ENCODE measurements around the gene TMEM163.
"Not testable (repeated sequence)": the region's sequence is repeated elsewhere in the genome, so short reads cannot be mapped to it uniquely, and the experiment has no call there.

TMEM163 gene

DNA sequence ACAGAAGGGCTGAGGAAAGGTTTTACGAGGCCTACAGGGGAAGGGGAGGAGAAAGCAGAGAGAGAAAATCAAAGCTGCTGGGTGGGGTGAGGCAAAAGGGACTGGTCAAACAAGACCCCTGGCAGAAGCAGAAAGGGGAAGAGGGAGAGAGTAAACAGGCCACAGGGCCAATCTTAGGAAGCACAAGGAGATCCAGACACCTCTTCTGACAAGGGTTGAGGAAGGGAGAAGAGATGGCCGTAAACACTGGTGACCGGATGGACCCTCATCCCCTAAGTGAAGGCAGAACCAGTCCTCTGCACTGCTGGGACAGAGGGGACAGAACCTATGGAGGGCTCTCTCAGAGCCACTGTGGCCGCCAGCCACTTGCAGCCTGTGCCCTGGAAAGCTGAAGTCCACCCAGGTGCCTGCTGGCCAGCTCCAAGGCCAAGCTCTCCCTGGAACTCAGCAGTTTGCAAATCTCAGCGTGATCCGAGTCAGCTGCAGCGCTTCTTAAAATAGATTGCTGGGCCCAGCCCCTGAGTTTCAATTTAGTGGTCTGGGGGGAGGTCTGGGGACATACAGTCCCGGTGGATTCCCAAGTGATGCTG is 108.8 kb downstream of the TMEM163 start:
- no peak for DNase-seq

DNA sequence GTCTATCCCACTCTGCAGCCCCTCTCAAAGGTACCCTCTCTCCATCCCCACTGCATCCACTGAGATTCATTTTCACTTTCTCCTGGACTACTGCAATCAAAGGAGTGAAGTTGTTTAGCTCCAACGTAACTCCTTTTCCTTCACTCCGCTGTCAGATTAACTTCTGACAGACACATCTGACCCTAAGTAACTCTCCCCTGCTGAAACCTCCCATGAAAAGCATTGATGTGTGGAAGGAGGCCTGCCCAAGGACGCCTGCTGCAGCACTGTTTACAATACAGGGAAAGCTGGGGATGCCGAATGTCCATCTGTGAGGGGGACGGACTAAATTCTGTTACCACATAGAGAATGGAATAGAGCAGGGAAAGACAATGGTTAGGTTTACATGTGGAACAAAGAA is 114.8 kb downstream of the TMEM163 start:
- DNase-seq = peak; percentile 36

DNA sequence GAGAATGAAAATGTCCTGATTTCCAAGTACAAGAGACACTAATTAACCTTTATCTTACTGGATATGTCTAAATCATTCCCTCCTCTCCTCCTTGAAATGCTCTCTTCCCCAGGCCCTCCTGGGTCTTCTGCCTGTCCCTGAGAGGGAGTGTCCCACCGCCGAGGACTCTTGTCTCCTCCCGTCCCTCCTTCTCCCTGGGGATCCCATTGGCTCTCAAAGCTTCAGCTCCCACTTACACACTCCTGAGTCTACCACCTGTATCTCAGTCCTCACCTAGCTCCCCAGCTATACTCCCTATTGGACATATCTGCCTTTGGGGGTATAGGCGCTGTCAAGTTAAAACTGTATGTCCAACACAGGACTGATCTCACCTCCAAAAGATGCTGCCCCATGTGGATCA is 116.1 kb downstream of the TMEM163 start:
- DNase-seq = no peak

DNA sequence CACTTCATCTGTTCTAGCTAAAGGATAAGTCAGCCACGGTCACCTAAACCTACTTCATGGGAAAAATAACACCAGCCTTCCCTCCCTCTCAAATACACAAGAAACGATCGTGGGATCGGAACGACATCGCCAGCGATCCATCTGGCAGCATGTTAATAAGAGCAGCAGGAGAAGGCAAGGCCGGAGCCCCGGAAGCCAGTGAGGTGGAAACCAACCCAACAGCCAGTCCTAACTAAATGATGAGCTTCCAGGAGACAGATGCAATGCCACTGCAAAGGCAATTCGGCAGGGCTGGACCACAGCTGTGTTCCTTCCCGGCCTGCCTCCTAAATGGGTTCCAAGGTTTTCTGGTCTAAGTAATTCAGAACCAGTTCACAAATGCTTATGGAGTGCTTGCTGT is 117.5 kb downstream of the TMEM163 start:
- no peak for DNase-seq

DNA sequence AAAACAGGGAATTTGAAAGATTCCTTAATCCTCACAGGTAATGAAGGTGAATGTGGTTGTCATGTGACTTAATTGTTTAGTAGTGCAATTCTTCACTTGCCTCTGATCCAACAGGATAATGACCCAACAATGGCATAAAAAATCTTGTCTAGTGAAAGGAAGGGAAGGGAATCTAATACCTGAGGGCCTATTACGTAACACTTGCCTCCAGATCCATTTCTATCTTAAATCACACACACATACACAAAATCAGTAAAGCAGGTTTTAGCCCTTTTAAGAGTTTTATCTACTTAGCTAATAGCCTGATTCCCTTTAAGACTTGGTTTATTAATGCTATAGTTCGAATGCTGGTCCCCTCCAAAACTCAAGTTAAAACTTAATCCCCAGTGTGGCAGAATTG is 118.6 kb downstream of the TMEM163 start:
- DNase-seq = no peak

DNA sequence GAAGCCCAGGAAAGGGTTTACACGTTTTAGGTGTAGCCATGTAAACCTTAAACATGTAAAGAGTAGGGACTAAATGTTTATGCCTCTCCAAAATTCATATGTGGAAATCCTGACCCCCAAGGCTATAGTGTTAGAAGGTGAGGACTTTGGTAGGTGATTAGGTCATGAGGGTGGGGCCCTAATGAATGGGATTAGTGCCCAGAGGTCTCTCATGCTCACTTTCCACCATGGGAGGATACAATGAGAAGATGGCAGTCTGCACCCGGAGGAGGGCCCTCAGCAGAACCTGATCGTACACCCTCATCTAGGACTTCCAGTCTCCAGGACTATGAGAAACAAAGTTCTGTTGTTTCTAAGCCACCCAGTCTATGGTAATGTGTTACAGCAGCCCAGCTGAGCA is 119.6 kb downstream of the TMEM163 start:
- no peak for DNase-seq

DNA sequence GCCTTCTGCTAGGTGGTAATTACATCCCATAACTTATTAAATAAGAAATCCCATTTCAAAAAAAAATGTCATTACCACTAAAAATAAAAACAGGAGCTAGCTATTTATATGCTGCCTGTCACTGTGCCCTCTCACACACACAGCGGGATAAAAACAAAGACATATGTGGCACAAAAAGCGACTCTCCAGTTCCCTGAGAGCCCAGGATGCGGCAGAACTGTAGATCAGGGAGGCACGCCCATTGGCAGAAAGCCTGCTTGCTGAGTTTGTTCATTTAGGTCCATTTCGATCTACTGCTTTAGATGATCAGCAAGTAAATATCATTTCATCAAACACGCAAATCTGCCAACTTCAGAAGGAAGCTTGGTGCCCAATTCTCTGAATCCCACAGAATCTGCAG is 124.4 kb downstream of the TMEM163 start:
- DNase-seq = no peak

DNA sequence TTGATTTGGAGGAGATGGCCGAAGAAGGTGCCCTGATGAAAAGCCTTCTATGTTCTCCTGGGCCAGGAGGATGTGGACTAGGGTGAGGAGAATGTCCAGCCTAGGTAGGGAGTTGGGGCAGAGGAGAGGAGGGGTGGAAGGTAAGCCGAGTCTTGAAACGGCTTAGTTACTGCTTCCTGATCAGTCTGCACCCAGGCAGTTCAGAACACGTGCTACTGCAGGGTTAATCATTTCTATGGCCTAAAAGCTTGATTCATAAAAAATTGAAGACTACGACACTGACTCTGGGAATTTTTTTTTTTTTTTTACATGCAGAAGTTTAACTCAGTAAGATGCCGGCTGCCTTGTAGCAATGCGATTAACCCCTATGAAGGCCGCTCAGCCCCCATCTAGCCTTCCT is 125.3 kb downstream of the TMEM163 start:
- no peak for DNase-seq

DNA sequence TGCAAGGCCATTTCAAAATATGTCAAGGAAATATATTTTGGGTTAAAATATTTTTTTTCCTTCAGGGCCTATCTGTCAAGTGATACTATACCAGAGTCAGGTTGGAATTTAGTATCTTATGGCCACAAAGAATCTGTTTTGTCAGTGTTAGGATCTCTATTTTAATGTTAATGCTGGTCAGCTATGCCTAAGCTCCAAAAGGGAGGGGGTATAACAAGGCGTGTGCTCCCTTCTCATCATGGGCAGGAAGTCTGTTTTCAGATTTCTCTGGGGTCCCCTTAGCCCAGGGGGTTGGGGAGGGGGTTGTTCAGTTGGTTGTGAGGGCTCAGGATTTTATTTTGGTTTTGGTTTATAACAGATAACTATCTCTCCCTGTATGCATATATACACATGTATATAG is 126.4 kb downstream of the TMEM163 start:
- no peak for DNase-seq

DNA sequence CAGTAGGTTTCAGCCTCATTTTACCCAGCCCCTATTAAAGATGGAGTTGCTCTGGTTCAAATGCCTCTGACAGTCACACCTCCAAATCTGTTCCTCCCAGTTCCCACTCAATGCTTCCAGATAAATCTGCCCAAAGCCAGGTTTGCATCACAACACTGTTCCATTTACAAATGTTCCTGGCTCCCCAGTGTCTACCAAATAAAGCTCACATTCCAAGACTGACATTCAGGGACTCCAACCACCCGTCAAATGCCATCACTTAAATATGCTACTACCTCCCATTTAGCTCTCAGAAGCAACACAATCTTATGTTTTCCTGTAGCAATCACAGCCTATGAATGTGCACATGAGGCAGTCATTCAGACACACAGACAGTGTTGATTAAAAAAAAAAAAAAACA is 127.3 kb downstream of the TMEM163 start:
- DNase-seq = no peak

DNA sequence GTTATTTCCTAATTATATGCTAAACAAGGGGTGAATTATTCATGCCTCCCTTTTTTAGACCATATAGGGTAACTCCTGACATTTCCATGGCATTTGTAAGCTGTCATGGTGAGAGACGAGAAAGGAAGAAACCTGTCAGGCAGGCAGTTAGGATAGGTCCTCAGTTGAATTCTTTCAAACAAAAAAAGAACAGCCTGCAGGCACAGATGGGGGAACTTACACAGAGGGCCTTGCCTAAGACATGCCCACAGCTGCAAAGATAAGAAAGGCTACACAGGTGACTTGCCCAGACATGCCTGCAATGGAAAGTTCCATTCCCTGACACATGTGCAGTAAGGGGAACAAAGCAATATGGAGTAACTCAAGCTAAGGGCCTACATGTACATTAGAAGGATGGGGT is 128.1 kb downstream of the TMEM163 start:
- DNase-seq = no peak

DNA sequence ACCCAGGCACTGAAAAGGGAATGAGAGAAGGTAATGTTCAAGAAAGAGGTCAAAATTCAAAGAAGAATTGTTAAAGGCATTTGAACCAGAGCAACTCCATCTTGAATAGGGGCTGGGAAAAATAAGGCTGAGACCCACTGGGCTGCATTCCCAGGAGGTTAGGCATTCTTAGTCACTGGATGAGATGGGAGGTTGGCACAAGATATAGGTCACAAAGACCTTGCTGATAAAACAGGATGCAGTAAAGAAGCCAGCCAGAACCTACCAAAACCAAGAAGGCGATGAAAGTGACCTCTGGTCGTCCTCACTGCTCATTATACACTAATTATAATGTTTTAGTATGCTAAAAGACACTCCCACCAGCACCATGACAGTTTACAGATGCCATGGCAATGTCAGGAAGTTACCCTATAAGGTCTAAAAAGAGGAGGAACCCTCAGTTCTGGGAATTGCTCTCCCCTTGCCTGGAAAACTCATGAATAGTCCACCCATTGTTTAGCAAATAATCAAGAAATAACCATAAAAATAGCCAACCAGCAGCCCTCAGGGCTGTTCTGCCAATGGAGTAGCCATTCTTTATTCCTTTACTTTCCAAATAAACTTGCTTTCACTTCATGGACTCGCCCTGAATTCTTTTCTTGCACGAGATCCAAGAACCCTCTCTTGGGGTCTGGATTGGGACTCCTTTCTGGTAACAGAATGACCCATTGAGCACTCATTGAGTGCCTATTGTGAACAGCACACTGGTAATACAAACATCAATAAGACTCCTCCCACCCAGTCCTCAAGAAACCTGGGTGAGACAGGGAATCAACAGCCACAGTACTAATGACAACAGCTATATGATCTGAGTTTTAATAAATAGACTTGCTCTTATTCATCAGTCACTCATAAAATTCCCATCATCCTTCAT is 129.4 kb downstream of the TMEM163 start:
- DNase-seq = not testable (repeated sequence)

DNA sequence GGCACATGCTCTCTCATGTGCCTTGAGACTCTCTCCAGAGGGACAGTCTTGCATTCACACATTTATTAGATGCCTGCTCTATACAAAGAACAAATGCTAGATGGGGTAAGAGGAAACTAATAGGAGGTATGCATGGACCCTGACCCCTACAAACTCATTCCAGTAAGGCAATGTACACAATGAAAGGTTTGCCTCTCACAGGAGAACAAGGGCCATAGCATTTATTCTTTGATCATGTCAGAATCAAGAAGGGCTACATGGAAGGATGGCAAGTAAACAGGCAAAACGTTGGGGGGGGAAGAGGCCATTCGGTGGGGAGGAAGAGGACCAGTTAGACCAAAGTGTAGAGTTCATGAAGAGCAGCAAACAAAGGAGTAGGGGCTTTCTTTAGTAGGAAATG is 130.2 kb downstream of the TMEM163 start:
- DNase-seq = no peak

DNA sequence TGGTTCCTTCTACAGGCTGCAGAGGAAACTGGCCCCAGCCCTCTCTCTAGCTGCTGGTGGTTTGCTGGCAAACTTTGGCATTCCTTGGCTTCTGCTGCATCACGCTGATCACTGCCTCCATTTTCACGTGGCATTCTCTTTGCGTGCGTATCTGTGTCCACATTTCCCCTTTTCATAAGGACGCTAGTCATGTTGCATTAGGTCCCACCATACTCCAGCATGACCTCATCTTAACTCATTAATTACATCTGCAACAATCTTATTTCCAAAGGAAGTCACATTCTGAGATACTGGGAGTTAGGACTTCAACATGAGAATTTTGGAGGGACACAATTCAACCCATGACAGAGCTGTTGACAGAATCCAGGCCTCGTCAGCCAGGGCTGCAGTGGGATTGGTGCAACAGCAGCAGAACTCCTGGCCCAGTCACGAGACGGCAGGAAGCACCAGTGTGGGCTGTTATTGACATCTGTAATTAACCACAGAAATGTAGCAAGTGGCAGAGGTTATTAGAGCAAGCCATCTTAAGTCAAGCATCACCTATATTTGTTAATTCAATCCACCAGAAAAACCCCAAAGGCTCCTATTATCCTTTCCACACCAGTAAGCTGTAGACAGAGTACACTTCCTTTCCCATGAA is 132.4 kb downstream of the TMEM163 start:
- peak; percentile 3 for DNase-seq

DNA sequence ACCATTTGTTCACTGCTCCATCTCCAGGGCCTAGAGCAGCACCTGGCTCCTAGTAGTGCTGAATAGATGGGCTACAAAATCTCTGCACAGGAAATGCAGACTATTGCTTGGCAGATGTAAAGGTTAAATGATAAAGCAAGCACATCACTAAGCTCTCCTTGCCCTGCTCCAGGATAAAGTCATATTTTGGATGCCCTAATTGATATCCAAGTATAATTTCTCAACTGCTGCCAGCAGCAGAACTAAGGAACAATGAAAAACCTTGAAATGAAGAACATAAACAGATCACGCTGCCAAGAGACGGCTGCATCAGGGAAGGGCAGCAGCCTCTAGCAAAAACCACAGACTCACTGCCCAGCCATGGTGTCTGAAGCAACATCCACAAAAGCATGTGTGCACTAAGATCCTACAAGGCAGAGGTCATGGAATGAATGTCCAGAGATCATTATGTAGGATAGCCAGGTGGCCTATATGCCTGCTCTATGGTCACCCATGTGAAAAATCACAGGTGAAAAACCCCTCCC is 134.7 kb downstream of the TMEM163 start:
- no peak for DNase-seq

DNA sequence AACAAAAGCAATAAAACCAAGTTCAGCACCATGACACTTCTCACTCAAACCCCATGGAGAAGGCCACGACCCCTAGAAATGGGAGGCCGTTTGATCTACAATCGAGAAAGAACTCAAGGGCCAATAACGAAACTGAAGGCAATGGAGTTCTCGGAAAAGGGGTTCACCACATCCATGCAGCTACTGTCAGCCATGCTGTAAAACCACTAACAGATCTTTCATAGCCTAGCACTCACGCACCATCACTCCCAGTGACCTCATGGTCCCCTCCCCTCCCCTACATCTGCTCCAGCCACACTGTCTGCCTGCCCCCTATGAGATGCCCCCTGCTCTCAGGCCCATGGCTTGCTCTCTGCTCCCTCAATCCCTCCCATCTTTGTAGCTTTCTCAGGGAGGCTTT is 135.3 kb downstream of the TMEM163 start:
- no peak for DNase-seq

DNA sequence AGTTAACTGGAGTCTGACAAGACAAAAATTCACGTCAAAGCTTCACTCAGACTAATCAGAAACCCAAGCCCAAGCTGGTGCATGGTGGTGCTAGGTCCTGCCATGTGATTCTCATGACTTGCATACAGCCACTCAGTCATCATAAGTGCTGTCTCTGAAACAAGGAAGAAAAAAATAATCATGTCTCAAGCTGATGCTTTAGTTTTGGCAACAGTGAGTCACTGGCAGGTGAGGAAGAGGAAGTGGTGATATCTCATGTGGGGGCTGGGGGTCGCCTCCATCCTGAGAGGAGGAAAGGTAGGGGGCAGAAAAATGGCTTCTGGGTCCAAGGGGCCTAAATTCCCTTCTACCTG is 136.3 kb downstream of the TMEM163 start:
- DNase-seq = no peak

DNA sequence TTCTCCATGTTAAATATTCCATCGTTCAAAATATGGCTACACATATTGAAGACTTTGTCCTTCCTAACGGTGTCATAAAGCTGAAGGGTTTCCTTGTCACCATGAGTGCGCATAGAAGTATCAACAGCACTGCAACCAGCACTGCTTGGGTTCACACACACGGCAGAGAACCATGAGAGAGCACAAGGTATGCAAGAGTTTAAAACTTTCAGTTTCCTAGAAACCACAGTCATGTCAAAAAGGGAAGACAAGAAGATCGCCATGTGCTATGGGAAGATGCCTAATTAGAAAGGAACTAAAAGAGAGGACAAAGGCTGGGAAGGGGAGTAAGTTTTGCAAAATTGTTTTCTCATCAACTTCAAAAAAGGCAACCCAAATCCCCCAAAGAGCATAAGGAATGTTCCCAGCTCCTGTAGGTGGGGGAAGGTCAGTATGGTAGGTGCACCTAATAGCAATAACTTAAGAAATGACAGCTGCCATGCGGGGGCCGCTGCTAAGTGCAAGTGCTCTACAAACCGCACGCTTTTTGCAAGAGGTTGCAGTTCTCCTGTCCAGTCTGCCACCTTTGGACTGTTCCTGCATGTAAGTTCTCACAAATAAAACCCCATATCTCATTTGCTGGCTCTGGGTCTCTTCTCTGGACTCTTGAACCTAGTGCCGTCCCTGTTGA is 136.8 kb downstream of the TMEM163 start:
- no peak for DNase-seq

DNA sequence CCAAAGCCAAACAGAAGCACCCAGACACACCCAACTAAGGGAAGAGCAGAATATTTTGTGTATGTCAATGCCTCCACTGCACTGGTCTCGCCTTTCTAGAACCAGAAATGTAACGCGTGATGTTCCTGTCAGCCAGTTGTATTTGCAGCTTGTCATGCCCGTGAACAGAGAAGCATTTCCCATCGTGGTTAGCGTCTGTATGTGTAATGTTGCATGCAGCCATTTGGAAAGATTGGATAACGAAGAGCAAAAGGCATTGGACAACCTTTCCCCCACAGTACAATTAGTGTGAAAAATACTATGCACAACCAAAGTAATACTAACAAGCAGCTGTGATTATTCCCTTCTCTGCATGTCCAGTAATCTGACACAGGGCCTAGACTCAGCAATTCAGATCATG is 140.5 kb downstream of the TMEM163 start:
- DNase-seq = no peak

DNA sequence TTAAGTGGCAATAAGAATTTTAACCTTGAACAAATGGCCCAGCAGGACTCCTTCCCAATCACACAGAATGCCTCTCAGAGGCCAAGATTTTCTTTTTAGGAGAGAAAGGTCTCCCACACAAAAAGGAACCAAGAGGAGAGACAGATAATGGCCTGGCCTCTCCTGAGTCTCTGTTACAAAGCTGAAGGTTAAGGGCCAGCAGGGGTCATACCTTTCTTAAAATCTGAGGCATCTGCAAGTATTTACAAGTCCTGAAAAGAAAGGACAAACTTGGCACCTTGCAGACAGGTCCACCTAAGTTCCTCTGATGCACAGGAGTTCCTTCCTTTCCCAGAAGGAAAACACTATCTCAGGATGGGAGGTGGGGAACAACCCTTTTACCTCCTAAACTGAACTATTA is 142.3 kb downstream of the TMEM163 start:
- no peak for DNase-seq

DNA sequence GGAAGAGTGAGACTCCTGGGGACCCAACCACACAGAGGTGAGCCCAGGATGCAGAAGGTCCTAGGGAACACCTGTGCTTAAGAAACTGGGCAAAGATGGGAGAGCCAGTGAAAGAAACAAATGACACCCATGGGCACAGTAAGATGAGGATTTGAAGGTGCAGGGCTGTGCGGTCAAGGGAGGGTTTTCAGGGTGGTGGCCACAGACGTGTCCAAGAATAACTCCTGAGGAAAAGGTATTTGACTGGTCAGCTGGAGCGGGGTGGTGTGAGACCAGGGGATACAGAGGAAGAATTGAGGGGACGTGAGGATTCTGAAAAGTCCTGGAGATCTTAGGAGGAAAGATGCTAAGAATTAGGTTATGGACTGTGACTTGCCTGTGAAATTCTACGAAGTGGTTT is 142.9 kb downstream of the TMEM163 start:
- DNase-seq = no peak

DNA sequence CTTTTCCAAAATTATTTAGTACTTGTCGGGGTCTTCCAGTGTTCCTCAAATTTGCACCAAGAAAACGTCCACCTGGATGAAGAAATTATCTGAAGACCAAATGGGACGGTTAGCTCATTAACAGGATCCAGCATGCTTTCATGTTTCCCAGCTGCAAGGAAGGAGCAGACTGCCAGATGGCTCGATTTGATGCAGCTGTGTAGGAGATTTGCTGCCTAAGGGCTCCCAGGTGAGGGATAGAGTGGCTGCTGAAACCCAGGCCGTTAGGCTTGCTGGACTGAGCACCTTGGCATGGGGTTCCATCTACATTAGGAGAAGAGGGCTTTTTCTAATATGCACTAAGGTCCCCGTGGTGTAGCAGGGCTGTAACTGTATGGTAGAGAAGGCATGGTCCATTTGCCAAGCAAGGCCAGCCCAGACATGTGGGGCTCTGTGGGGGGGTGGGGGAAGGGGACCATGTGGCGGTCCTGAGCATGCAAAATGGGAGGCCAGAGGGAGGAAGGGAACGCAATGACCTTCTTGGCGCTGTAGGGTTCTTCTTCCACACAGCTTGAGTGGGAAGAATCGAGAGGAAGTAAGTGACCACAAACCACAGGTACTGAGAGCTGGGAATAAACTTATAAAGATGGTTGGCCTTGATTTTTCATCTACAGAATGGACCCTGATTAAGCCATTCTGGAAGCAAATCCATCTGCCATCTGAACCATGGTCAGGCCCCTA is 144.0 kb downstream of the TMEM163 start:
- no peak for DNase-seq

DNA sequence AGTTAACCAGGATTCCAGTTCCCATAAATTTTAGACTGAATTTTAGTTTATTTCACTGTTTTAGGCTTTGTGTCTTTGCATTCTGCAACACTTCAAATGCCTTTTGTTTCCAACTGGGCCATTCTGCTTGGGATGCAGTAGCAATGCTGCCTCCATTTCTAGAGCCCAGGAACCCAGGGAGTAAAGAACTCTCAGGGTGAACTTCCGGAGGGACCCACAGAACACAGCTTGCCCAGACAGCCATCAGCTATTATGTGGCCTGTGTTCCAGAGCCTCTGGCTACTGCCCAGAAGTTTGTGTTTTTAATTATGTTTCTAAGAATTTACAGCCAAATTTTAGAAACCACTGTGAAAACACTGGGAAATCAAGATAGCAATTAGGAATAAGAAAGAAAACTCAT is 145.1 kb downstream of the TMEM163 start:
- no peak for DNase-seq

Measured in kidney glomerular epithelial cell (primary cell).